HPDE6-E6E7 (cell line): Measurements from ENCODE around the gene NT5DC1.

Experiments used
- DNase-seq: peaks from one replicate; pipeline ENCODE4 v3.0.0; 2011; ENCODE audit warnings: missing footprints; ENCODE audit errors: extremely low spot score

Gene NT5DC1

DNA sequence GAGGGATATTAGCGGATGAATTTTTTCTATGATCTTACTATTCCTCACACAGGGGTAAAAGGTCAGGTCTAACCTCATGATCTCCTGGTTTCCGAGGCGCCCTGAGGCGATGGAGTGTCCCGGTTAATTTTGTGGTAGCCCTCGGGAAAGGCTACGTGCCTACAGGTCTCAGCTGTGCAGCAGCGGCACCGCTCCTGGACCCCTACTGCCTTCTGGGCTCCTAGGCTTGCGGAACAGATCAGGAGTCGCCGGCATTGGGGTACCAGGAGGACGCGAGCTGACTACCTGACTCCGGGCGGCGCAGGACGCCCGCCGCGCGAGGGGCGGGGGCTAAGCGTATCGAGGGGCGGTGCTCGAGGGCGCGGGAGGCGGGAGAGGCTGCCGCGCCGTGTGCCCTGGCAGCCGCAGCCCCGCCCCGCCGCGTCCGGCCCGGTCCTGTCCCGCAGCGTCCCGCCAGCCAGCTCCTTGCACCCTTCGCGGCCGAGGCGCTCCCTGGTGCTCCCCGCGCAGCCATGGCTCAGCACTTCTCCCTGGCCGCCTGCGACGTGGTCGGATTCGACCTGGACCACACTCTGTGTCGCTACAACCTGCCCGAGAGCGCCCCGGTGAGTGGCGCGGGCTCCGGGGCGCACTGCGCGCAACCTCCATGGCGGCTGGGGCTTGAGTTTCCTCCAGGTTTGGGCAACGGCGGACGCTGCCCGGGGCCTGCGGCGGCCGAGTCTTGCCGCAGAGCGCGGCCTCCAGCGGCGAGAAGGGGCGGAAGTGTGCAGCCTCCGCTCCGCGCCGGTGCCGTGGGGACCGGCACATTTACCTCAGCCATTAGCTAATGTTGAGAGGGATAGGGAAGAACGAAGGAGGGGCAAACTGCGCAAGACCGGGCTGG is at the start of gene NT5DC1:
Gene NT5DC1 (plus strand): TSS at position 435 of the 883 bp plus-strand sequence. CDS start 78 bp downstream, at position 513.
- DNase-seq, result peak; percentile 77

DNA sequence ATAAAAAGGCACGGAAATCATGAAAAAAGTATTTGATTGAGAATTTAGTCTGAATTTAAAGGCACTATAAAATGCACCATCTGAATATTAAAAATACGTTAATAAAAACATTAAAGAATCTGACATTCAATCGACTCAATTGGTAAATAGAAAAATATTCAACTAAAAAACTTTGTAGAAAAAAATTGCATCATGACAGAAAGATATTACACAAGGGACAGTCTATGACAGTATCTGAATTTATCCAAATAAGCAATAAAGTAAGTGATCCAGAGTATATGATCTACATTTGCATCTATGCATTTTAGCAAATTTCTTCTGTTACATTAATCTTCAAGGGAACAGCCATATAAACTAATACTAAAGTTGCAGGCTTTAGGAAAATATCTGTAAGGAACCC is 49.4 kb upstream of the NT5DC1 start:
- no peak for DNase-seq

DNA sequence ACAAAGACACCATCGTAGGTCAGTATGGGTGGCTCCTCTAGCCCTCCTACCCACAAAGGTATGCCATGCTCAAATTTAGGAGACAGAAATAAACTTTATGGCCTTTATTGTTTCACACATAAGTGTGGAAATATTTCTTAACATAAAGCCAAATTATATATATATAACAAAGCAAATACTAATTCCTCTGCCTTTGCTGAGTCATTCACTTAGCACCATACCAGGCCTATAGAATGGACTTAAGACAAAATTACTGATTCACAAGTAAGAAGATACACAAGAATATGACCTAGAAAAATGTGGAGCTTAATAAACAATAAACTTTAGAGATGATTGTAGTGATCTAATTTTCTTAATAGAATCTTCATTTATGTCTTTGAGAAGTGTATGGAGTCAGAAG is 45.1 kb upstream of the NT5DC1 start:
- DNase-seq, result no peak

DNA sequence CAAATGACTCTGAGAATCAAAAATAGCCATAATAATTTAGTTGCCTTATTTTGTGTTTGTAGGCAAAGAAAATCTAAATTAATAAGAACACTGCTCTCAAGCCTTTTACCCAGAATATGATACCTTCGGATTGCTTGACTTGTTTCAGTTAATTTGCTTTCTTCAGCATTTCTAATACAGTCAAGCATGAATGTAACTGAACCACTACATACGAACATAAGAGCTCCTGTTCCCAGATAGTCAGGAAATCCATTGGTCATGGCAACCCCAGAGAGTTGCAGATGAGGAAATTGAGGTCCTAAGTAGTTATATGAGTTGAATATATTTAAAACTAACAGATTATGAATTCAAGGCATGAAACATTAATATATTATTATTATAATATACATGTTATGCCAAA is 42.9 kb upstream of the NT5DC1 start:
- no peak for DNase-seq

DNA sequence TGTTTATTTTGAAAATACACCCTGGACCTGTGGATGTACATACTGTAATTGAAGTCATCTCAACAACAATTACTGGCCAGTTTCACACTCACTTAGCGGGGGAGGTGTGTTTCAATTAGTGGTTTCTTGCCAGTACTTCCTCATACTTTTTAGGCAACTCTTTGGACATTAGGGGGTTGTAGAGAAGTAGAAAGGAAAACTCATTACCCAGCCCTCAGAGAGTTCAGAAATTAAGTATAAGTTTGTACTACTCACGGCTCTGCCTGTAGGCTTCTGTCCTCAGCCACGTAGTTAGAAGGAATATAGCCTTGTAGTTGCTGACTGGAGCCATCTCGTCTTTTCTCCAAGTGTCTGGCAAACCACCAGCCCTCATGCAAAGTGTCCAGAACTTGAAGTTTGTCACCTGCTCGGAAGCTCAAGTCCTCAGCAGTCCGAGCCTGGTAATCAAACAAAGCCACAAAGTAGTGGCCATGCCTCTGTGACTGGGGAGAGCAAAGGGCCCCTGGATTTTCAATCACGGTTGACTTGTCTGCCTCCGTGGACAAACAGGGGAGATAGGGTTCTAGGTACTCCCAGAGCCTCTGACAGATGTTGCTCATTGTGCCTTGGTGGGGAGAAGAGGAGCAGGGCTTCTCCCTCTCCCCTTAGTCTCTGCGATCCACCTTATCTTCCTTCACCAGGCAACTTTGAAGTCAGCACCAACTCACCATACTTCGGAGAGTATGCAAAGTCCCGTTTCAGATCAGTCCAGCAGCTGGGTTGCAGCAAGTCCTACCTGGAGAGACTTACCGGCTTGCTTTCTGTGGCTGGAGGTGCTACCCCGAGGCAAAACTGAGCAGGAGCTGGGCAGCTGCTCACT is 40.7 kb upstream of the NT5DC1 start:
- peak; percentile 41 for DNase-seq

DNA sequence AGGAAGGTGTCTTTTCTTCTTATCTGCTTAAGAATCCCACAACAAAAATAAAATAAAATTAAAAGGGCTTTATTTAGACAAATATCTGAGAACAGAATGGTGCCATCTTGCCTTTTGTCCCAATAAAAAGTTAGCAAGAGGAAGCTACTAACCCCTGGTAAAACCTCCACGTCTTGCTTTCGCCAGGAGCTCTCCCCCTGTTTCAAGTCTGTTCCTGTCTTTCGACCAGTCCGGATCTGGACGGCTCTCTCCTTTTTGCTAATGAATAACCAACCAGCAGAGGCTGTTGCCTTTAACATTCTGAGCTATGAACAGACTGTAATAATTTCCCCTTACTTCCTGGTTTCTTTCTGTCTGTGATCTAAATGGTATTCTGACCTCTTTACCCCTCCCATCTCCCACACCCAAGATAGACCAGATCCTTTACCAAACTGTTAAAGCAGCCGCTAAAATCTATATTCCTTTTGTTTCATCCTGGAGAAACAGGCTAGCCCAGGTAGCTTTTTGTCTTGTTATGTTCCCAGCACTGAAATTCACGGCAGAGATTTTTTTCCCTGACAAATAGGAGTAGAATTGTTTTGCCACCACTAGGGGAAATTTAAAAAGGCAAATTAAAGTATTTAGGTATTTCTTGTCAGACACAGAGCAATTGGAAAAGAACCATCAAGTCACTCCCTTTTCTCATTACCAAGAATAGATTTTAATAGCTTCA is 39.9 kb upstream of the NT5DC1 start, which contains the start of gene FRK:
Gene FRK (minus strand): TSS at position 320 of the 712 bp plus-strand sequence. CDS start 580 bp downstream, outside the sequence.
- DNase-seq, result peak; percentile 58

DNA sequence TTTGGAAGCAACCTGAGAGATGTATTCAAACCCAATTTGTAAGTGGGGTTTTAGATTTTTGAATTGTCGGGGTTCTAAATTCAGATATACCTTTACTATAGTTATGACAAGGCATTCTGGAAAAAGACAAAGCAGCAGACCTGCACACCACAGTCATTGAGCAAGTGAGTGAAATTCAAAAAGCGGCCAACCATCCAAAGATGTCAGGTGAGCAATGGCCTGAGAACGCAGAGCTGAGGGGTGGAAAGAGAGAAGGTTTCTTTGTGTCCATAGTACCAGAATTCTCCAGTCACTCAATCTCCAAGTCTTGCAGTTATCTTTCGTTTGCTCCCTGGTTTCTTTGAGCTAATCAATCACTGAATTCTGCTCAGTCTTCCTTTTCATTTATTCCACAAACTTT is 38.2 kb upstream of the NT5DC1 start:
- no peak for DNase-seq

DNA sequence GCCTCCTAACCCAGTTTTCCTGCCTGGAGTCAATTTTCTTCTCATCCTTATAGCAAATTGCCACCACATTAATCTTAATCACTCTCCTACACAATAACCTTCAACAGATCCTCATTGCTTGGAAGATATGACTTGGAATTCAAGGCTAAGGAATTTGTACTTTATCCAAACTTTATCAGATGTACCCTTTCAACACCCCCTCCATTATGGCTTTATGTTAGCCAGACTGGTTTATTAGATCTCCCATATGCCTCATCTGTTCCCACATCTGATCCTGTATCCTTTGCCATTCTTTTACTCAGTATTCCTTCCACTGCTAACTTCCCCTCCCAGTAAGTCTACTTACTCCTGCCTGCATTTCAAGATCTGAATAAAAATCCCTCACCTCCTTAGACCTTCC is 36.0 kb upstream of the NT5DC1 start:
- no peak for DNase-seq

DNA sequence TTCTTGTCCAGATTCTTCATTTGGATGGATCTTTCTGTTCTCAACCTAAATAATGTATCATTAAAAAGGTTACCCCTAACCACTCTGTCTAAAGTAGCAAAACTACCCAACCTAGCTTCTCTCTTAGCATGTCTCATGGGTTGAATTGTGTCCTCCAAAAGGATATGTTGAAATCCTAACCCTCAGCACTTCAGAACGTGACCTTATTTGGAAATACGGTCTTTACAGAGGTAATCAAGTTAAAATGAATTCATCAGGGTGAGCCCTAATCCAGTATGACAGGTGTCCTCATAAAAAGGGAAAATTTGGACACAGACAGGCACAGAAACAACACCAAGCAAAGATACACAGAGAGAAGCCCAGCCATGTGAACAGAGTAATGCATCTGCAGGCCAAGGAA is 33.9 kb upstream of the NT5DC1 start:
- no peak for DNase-seq

DNA sequence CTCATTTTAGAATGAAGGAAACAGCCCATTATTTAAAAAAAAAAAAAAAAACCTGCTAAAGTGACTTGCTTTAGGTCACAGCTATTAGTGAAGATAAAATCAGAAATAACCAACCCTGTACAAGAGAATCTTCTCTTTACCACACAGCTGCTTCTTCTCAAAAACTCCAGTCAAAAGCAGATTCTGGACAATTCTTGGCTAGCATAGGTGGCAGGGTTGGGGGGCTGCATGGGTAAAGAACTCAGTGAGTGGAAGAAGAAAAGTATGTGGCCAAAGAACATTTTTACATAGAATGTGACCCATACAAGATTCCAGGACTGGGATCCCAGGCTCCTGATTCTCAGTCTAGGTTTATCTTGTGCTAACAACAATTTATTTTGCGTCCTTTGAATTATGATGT is 30.6 kb upstream of the NT5DC1 start:
- DNase-seq, result no peak

DNA sequence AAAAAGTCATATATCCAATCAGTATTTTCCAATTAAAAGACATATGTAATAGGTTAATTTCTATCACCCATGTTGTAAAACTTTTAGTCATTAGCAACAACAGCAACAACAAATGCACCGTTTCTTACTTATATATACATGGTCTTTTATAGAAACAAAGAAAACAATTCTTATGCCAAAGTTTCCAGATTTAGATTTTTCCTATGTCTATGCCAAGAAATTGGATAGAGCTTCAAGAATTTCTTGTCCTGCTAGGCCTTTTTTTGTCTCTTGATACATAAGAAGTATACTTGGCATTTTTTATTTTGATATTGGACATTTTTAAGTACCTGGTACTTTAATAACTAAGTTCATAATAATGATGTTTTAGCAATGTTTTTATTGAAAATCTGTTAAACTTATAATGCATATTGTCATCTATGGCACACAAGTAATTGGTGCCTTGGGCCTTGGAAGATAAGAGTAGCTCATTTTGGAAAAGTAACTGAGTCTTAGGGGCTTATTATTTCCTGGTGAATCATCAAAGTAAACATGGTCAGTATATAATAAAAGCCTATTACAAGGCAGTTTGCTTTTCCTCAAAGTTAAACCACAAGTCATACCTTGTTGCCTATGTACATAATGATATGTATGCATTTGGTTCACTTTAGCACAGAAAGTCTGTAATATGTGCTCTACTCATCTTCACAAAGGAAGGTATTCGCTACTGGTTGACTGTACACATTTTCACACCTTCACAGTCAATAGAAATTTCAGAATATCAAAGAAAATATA is 29.9 kb upstream of the NT5DC1 start:
- no peak for DNase-seq

DNA sequence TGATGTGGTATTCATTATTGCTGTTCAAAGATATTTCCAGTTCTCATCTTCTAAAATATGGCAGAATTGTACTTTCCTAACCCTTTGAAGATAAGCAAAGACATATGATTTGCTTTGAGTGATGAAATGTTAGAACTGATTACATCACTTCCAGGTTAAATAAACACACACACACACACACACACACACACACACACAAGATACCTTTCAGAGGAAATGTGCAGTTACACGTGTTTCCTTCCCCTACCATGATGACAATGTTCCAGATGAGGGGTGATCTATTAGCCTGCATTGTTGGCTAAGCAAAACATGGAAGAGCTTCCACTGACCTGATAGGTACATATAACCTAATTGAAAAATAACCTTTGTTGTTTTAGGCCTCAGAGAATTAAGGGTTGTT is 28.3 kb upstream of the NT5DC1 start:
- DNase-seq, result no peak

DNA sequence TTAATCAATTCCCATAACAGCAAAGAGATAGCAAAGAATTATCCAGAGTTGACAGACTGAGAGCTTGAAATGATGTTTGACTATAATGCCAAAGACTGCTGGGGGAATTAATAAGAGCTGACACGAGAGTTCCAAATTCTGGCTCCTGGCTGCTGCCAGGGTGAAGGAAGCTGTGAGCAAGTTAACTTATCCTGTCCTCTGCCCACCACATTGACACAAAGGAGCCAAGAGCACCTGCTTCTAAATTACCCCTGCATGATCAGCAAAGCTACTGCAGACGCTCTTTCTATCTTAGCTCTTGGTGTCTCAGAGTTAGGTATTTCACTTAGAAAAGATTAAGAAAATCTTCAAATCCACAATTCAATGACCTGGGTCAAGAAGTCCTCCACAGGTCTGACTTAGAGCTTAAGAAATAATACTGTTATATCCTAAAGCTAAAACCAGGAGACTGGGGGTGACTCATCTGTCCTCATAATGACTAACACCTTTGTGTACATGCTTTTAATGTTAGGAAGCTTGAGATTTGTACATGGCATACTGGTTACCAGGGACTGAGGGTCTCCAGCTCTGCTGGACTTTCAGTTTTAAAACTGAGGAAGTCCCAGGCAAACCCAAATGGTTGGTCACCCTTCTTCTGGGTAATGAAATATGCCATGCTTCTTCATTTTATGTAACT is 26.8 kb upstream of the NT5DC1 start:
- peak; percentile 50 for DNase-seq

DNA sequence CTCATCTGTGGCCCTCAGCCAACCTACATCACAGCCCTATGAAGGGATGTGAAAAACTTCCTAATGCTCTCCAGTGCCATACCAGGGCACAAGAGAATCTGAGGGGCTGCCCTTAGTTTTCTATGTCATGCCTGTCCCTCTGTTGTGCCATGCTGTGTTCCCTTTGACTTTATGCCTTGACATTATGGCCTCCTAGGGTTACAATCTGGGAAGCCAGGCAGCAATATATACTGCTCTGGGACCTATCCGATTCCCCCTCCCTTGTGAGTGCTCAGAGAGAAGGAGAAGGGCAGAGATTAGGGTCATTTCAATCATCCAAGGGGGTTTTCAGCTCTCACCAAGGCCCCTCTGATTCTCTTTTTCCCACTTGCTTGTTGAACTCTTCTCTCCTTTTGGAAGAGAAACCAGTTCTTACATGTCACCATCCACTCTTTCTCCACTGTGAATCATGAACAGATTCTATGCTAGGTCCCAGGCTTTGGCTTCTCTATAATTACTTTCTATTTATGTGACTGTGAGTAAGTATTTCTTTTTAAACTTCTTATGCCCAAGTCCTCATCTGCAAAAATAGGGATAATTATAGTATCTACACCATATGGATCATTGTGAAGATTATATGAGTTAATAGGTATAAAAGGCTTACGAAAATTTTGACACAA is 25.8 kb upstream of the NT5DC1 start:
- no peak for DNase-seq

DNA sequence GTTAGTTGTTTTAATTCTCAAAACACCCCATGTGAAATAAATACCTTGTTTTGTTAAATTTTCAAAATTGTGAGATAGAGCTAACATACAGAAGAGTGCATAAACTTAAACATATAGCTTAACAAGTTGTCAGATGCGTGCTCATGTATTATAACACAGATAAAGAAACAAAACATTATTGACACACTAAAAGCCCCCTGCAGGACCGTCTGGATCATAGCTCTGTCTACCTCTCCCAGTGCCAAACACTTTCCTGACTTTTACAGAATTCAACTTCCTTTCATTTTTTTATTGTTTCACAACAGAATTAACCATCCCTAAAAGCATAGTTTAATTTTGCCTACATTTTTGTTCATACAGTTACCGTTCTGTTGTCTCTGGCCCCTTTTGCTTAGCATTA is 22.1 kb upstream of the NT5DC1 start:
- DNase-seq, result no peak

DNA sequence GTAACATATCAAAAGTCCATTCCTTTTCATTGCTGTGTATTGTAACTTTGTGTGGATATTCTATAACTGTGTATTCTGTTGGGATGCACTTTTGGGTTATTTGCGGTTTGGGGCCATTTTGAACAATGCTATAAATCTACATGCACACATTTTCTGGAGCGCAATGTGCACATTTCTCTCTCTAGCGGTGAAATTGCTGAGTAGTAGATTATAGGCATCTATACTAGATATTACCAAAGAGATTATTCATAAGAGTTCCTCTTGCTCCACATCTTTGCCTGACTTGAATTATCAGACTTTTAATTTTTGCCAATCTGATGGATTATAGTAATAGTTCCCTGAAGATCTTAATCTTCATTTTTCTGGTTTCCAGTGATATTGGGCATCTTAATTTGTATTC is 21.7 kb upstream of the NT5DC1 start:
- no peak for DNase-seq

DNA sequence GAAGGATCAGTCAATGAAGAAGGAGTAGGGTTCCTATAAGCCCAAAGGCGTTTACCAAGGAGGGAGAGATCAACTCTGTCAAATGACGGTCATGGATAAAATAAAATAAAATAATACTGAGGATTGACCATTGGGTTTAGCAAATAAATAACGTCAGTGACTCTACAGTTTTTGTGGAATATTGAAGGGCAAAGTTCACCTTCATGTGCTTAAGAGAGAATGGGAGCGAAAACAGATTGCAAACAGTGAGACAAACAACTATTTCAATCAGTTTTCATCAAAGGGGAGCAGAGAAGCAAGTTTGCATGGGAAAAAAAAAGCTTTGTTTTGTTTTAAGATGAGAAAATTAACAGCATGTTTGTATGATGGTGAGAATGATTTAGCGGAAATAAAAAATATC is 17.6 kb upstream of the NT5DC1 start:
- no peak for DNase-seq

DNA sequence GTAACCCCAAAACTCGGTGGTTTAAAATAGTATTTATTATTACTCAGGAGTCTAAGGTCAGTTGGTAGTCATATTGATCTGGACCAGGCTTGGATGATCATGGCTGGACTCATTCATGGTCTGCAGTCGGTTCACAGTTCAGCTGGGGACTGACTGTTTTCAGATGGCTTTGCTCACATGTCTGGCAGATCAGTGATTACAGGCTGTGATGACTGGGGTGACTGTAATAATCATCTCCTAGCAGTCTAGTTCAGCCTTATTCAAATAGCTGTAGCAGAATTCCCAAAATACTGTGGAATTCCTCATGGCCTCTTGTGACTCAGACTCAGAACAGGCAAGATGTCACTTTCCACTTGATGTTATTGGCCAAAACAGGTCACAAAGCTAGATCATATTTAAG is 16.4 kb upstream of the NT5DC1 start:
- no peak for DNase-seq

DNA sequence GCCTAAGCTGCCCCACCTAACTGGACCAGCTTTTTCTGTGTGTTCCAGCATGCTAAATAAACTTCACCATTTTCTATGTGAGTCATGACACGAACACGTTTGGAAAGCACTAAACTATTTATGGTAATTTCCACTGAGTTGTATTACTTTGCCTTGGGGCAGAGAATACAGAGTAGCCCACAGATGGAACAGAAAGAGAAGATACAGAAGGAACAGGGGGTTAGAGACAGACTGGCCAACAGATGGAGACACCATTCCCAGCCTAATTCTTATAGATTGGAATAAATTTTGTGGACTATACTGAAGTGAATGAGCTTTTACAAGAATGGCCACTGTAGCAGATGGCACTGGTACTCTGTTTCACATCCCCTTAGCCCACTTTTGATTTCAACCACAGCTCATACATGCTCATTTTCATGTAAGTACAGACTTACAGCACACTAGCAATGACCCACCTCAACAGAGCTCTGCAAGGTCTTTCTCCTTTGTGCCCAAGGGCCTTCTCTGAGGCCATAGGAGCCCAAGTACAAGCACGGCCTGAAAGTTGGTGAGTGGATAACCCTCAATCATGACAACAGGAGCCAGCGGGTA is 13.1 kb upstream of the NT5DC1 start:
- peak; percentile 37 for DNase-seq

DNA sequence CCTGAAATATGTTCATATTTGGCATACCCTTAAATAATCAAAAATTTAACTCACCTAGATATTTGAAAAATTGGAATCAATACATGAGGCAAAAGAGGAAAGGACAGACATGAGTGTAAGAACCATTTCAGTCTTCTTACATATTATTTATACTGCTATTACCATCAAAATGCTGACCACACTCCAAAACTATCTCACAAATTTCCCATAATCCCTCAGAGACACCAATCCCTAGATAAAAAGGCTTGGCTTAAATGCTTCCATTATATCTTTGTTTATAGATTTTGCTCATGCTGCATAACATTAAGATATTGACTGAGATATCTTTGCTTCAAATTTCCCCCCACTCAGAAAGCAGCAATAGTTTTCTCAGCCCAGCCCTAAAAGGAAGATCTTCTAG is 11.7 kb upstream of the NT5DC1 start:
- DNase-seq, result no peak
